Upper lobe of left lung (tissue), 6 donors: ENCODE measurements around the gene NDUFS5. TPM values are rescaled to one million over a fixed set of nuclear protein-coding genes. Genes with fewer than 3 reads are reported as not detected.
A peak's percentile ranks its signal among the peaks of the same experiment; 100 is the strongest.

Experiments
- ATAC-seq, 2 donors: fragments of 200-7000 bp; cut with Tn5 transposase; one replicate each; pipeline ENCODE4 v1.9.1; 2022; ENCODE audit warnings: mild to moderate bottlenecking in 2 of 2, moderate library complexity in 2 of 2; ENCODE audit not compliant: low FRiP score in 2 of 2
- DNase-seq, 2 donors: peaks; one replicate each; pipeline ENCODE4 v3.0.0-alpha.2; 2019 to 2020
- H3K27ac ChIP-seq, 4 donors: fragments of 200-600 bp; sonication (generic); one replicate each; pipeline ENCODE4 v1.5.1; 2016 to 2019
- H3K27me3 ChIP-seq, 4 donors: fragments of 200-600 bp; sonication (generic); one replicate each; pipeline ENCODE4 v1.5.1; 2017 to 2019
- H3K36me3 ChIP-seq, 4 donors: fragments of 200-600 bp; sonication (generic); one replicate each; pipeline ENCODE4 v1.5.1; 2016 to 2019
- H3K4me1 ChIP-seq, 4 donors: fragments of 200-600 bp; sonication (generic); one replicate each; pipeline ENCODE4 v1.5.1; 2018 to 2019
- H3K4me3 ChIP-seq, 4 donors: fragments of 200-600 bp; sonication (generic); one replicate each; pipeline ENCODE4 v1.5.1; 2017 to 2019; ENCODE audit warnings: mild to moderate bottlenecking in 2 of 4, moderate library complexity in 1 of 4
- H3K9me3 ChIP-seq, 4 donors: fragments of 200-600 bp; sonication (generic); one replicate each; pipeline ENCODE4 v1.5.1; 2018 to 2019
- EP300 ChIP-seq, 4 donors: sonication (generic); formaldehyde crosslinking; IDR thresholded peaks; one replicate each; pipeline ENCODE4 v1.5.1; 2017; ENCODE audit warnings: antibody characterized with exemption in 4 of 4, control low read depth in 2 of 4
- POLR2A ChIP-seq, 4 donors: fragments of 450-650 bp; IDR thresholded peaks; one replicate each; pipeline ENCODE4 v1.5.1; 2016 to 2017; ENCODE audit warnings: antibody characterized with exemption in 4 of 4, mild to moderate bottlenecking in 2 of 4
- POLR2AphosphoS5 ChIP-seq, 2 donors: sonication (generic); formaldehyde crosslinking; IDR thresholded peaks; one replicate each; pipeline ENCODE4 v1.5.1; 2017; ENCODE audit warnings: antibody characterized with exemption in 2 of 2
- WGBS, 2 donors: methylation state at CpG; one replicate each; pipeline ENCODE4 v1.1.5; 2017 to 2018; 5-methylcytosine and 5-hydroxymethylcytosine counted together
- total RNA-seq, 6 donors: library from RNA; depleted of rRNA in 4 of 6; stranded (reverse); fragments of >200 nt in 4 of 6; gene quantifications; one replicate each; pipeline versions ENCODE4 v1.1.0 to v1.2.1, GENCODE V29; 2016 to 2021
- TF ChIP-seq, protein P1 (sequence below), 6 experiments: fragments of 450-650 bp in 4 of 6; fragments of 200-600 bp in 2 of 6; sonication (generic) in 2 of 6; IDR thresholded peaks; one replicate each; pipeline ENCODE4 v1.5.1; 2016 to 2019; ENCODE audit warnings: antibody characterized with exemption in 6 of 6
- donor health status: DM: no; HTN: no; CAD: no; lungs with moderate emphysema.
- donor health status: DM: no; HTN: yes; CAD: no; lungs with severe emphysema.

Gene NDUFS5
- total RNA-seq, 6 donors from 2014 or later: 108 to 250 (median 166) TPM

DNA sequence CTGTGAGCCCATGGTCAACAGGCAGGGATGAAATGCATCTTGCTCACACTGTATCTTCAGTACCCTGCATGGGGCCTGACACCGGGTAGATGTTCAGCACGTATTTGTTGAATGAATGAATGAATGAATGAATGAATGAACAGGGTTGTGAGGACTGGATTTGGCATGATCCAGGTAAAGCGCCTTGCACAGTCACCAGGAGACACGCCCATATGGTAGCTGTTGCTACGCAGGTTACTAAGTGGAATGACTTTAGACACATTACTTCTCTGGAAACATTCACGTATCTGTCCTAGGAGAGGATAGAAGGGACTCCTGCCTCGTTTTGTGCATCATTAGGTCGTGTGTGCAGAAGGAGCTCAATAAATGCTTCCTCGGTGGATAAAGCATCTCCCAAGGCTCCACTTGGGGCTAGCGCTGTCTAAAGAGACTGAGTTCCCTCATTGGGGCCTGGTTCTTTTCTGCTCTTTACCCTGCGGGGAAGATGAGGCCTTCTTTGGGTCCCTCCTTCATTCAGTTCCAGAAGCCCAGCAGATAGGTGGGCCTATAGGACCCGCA lies 54.2 kb downstream of the NDUFS5 start:
- no peak for DNase-seq
- Histone ChIP-seq H3K36me3 (no peaks in the 10 kb centered on the region), H3K9me3 (no peaks in the 10 kb centered on the region), H3K4me3 (peak overlapping the region in 2 of 4 donors; percentile 60 to 62), H3K27ac (no peak overlapping the region), H3K4me1 (peaks cover 4 to 17% (median 15%) of the 10 kb centered on the region in 4 donors), H3K27me3 (peaks cover 0 to 25% (median 7%) of the 10 kb centered on the region in 4 donors)
- no peak for ATAC-seq
- WGBS, 2 donors: 88 to 90% methylated on average over 12 of the region's 12 CpGs
- TF ChIP-seq EP300 (IDR thresholded peaks at IDR 0.05) (no peak), POLR2AphosphoS5 (IDR thresholded peaks at IDR 0.05) (no peak), POLR2A (IDR thresholded peaks at IDR 0.05) (no peak)
- TF ChIP-seq, protein P1, sequence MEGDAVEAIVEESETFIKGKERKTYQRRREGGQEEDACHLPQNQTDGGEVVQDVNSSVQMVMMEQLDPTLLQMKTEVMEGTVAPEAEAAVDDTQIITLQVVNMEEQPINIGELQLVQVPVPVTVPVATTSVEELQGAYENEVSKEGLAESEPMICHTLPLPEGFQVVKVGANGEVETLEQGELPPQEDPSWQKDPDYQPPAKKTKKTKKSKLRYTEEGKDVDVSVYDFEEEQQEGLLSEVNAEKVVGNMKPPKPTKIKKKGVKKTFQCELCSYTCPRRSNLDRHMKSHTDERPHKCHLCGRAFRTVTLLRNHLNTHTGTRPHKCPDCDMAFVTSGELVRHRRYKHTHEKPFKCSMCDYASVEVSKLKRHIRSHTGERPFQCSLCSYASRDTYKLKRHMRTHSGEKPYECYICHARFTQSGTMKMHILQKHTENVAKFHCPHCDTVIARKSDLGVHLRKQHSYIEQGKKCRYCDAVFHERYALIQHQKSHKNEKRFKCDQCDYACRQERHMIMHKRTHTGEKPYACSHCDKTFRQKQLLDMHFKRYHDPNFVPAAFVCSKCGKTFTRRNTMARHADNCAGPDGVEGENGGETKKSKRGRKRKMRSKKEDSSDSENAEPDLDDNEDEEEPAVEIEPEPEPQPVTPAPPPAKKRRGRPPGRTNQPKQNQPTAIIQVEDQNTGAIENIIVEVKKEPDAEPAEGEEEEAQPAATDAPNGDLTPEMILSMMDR (IDR thresholded peaks at IDR 0.05): no peak

DNA sequence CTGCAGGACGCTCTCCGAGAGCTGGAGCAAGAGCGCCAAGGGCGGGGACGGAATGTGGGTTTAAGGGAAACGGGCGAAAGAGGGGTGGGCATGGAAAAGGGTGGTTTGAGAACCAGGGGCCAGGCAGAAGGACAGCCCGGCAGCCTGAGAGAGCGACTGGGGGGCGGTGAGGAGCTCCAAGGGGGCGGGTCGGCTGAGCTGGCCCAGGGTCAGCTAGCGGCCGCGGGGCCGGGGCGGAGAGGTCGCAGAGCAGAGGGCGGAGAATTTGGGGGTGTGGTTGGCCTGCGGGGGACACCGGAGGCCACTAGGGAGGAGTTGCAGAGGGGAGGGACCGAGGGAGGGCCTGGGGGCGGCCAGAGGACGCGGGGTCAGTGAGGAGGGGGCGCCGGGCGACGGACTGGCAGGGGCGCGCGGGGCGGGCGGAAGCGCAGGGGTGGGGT lies 54.7 kb downstream of the NDUFS5 start:
- H3K36me3 ChIP-seq: no peaks in the 10 kb centered on the region
- ATAC-seq: peak in 1 of 2 donors; percentile 55
- H3K27ac ChIP-seq: no peak overlapping the region
- peaks cover 4 to 17% (median 15%) of the 10 kb centered on the region in 4 donors for H3K4me1 ChIP-seq
- 28 to 29% methylated on average over 19 to 21 of the region's 35 CpGs for WGBS, 2 donors
- no peak for TF ChIP-seq POLR2AphosphoS5 (IDR thresholded peaks at IDR 0.05)
- TF ChIP-seq POLR2A (IDR thresholded peaks at IDR 0.05): no peak
- TF ChIP-seq EP300 (IDR thresholded peaks at IDR 0.05): no peak
- TF ChIP-seq, protein P1 (IDR thresholded peaks at IDR 0.05): no peak
- H3K27me3 ChIP-seq: peaks cover 0 to 25% (median 7%) of the 10 kb centered on the region in 4 donors
- H3K4me3 ChIP-seq: peak overlapping the region in 3 of 4 donors; percentile 55 to 62 (median 60)
- DNase-seq: no peak
- H3K9me3 ChIP-seq: no peaks in the 10 kb centered on the region

DNA sequence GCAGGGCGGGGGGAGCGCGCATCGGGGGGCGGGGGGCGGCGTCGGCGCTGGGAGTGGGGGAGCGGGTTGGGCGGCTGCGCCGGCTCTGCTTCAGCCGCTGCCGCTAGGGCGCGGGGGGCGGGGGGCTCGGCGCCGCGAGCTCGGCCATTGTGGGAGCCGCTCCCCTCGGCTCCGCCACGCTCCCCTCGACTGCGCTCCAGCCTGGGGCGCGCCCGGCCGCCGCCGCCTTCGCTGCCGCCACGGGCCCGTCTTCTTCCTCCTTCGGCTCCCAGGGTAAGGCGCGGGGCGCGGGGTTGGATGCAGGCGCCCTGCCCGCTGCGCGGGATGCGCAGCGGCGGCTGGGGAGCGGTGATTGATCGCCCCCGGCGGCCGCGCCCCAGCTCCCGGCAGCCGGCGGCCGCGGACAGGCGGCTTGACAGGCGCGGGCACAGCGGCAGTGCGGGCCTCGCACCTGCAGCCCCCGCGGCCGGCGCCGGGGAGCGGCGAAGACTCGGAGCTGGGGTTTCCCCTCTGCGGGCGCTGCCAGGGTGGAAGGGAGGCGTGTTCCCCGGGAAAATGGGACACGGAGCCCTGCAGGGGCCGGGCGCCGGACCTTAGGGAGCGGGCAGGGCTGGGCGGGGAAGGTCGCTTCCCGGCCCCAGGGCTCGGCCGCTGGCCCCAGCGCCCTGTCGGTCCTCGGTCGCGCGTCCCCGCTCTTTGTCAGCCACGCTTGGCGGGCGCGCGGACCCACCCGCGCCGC lies 55.3 kb downstream of the NDUFS5 start:
- peak in 1 of 2 donors; percentile 64 for ATAC-seq
- Histone ChIP-seq H3K27me3 (peaks cover 0 to 25% (median 7%) of the 10 kb centered on the region in 4 donors), H3K4me1 (peaks cover 4 to 17% (median 15%) of the 10 kb centered on the region in 4 donors), H3K9me3 (no peaks in the 10 kb centered on the region), H3K36me3 (no peaks in the 10 kb centered on the region), H3K27ac (no peak overlapping the region), H3K4me3 (peak overlapping the region; percentile 18 to 62 (median 58))
- TF ChIP-seq EP300 (IDR thresholded peaks at IDR 0.05): no peak
- no peak for TF ChIP-seq POLR2AphosphoS5 (IDR thresholded peaks at IDR 0.05)
- TF ChIP-seq POLR2A (IDR thresholded peaks at IDR 0.05): no peak
- TF ChIP-seq, protein P1 (IDR thresholded peaks at IDR 0.05): peak in 1 of 6 experiments; percentile 18
- DNase-seq: peak in 1 of 2 donors; percentile 90
- WGBS, 2 donors: 0 to 1% methylated on average over 22 to 34 of the region's 105 CpGs

DNA sequence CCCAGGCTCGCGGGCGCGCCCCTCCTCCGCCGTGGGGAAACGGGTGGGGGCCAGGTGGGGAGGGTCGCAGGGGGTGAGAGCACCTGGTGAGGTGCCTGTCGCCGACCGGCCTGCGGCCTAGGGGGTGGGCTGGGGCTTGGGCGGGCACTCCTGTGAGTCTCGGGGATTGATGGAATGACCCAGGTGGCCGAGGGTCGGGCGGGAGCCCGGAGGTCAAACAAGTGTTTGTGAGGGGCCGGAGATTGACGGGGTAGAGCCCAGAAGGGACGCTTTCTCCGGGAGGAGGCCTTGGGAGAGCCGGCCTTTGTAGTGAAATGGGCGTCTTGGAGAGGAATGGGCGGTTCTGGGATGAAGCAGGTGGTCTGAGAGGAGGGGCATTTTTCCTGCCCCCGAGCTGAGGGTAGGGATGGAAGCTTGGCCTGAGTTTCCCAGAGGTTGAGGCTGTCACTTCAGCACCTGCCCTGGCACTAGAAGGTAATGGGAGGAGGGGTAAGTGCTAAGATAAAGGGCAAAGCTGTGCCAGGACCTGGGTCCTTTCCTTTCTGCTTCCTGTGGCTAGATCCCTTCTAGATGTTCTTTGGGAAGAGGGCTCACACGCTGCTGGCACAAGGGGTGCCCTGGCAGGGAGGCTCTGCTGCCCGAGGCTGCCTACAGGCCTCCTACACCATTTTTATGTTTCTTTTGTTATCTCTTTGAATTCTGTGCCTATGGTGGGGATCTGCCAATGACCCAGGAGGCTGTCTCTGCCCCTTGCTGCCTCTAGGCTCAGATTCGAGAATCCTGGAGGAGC lies 56.1 kb downstream of the NDUFS5 start:
- Histone ChIP-seq H3K36me3 (no peaks in the 10 kb centered on the region), H3K27ac (no peak overlapping the region), H3K9me3 (no peaks in the 10 kb centered on the region), H3K4me1 (peaks cover 4 to 19% (median 16%) of the 10 kb centered on the region in 4 donors), H3K27me3 (peaks cover 0 to 25% (median 7%) of the 10 kb centered on the region in 4 donors), H3K4me3 (peak overlapping the region in 3 of 4 donors; percentile 55 to 62 (median 60))
- TF ChIP-seq, protein P1 (IDR thresholded peaks at IDR 0.05): no peak
- no peak for TF ChIP-seq POLR2AphosphoS5 (IDR thresholded peaks at IDR 0.05)
- no peak for TF ChIP-seq POLR2A (IDR thresholded peaks at IDR 0.05)
- no peak for TF ChIP-seq EP300 (IDR thresholded peaks at IDR 0.05)
- WGBS, 2 donors: 57 to 62% methylated on average over 15 to 16 of the region's 29 CpGs
- ATAC-seq (no peak), DNase-seq (no peak)
